Neutrophil (primary cell): ENCODE data around the gene CKS2.

ENCODE experiments used
- H3K27ac ChIP-seq: fragments of 200-600 bp; sonication (generic); 2 replicates; pipeline ENCODE4 v1.5.1; 2016; ENCODE audit warnings: mild to moderate bottlenecking, moderate library complexity
- H3K27me3 ChIP-seq: fragments of 200-600 bp; sonication (generic); 2 replicates; pipeline ENCODE4 v1.6.0; 2016; ENCODE audit warnings: mild to moderate bottlenecking
- H3K36me3 ChIP-seq: fragments of 200-600 bp; sonication (generic); 2 replicates; pipeline ENCODE4 v1.5.1; 2017
- H3K4me1 ChIP-seq, 2 experiments: fragments of 200-600 bp in 1 of 2; sonication (generic) in 1 of 2; 1 replicate in 1 of 2; 2 replicates in 1 of 2; pipeline versions ENCODE4 v1.5.1 to v1.6.1; 2013 to 2016; ENCODE audit warnings: low read depth in 1 of 2, low read length in 1 of 2, mild to moderate bottlenecking in 1 of 2, moderate library complexity in 1 of 2; ENCODE audit not compliant: control insufficient read depth in 1 of 2, insufficient read depth in 1 of 2
- H3K4me3 ChIP-seq, 2 experiments: fragments of 200-600 bp in 1 of 2; sonication (generic) in 1 of 2; 1 replicate in 1 of 2; 2 replicates in 1 of 2; pipeline ENCODE4 v1.5.1; 2013 to 2016; ENCODE audit warnings: low read depth in 1 of 2, low read length in 1 of 2, mild to moderate bottlenecking in 1 of 2, moderate library complexity in 1 of 2
- H3K9me3 ChIP-seq: fragments of 200-600 bp; sonication (generic); 2 replicates; pipeline ENCODE4 v1.5.1; 2016
- TF ChIP-seq, protein P1 (sequence below): fragments of 200-600 bp; sonication (generic); IDR thresholded peaks from 2 replicates; pipeline ENCODE4 v1.5.1; 2016; ENCODE audit warnings: antibody characterized with exemption

The CKS2 gene

DNA sequence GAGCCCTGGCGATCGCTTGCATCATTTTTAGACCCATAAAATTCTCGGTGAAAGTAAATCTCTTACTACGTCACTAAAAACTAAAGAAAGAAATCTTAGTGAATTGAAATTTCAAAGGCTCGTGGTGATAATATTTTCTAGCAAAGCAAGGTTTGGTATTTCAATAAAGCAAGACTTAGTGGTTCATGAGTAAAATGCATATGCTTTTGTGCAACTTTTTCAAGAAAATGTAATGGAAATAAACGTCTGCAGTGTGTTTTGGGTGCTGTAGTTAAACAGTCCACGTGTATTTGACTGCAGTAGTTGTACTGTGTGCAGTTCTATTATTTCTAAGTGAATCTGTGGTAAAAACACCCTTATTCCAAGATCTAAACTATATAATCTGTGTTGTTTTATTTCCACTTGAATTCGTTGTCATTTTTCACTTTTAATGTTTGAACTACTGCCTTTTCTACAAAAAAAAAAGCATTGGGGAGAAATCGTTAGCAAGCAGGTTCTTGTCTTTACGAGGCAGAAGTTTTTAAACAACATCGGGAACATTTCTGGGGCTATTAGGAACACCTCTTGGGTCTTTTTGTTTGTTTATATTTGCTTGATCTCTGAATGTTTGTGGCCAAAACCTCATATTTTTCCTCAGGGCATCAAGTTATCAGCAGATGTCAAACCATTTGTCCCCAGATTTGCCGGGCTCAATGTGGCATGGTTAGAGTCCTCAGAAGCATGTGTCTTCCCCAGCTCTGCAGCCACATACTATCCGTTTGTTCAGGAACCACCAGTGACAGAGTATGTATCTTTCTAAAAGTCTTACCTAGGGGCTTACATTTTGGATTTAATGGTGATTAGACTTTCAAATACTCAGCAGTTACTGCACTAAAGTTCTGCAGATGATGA lies 8.3 kb downstream of the CKS2 start:
- peaks cover 28% of the 10 kb centered on the region in 2 experiments for H3K4me1 ChIP-seq
- H3K4me3 ChIP-seq: peak overlapping the region; percentile 73 to 84
- peaks cover 7% of the 10 kb centered on the region for H3K36me3 ChIP-seq
- no peaks in the 10 kb centered on the region for H3K27me3 ChIP-seq
- peak overlapping the region; percentile 92 for H3K27ac ChIP-seq
- TF ChIP-seq, protein P1, sequence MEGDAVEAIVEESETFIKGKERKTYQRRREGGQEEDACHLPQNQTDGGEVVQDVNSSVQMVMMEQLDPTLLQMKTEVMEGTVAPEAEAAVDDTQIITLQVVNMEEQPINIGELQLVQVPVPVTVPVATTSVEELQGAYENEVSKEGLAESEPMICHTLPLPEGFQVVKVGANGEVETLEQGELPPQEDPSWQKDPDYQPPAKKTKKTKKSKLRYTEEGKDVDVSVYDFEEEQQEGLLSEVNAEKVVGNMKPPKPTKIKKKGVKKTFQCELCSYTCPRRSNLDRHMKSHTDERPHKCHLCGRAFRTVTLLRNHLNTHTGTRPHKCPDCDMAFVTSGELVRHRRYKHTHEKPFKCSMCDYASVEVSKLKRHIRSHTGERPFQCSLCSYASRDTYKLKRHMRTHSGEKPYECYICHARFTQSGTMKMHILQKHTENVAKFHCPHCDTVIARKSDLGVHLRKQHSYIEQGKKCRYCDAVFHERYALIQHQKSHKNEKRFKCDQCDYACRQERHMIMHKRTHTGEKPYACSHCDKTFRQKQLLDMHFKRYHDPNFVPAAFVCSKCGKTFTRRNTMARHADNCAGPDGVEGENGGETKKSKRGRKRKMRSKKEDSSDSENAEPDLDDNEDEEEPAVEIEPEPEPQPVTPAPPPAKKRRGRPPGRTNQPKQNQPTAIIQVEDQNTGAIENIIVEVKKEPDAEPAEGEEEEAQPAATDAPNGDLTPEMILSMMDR: no peak
- no peaks in the 10 kb centered on the region for H3K9me3 ChIP-seq

DNA sequence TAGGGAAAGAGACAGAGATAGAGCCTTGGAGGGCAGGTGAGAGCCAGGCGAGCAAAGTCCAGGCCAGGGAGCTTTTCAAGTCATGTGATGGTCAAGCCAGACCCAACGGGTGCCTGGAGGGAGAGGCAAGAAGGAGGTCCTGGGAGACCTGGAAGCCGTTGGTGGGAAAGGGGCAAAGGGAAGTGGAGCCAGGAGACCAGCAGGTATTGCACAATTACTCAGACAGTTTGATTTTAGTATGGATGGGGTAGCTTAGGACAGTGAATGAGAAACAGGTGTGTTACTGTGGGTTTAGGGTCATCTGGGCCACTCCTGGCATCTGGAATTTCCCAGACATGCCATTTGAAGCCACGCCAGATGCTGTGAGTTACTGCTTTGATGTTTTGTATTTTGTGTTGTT lies 12.4 kb downstream of the CKS2 start:
- Histone ChIP-seq H3K36me3 (peaks cover 32% of the 10 kb centered on the region), H3K27ac (no peak overlapping the region), H3K9me3 (no peaks in the 10 kb centered on the region), H3K4me1 (peaks cover 12 to 14% of the 10 kb centered on the region in 2 experiments), H3K4me3 (no peak overlapping the region), H3K27me3 (no peaks in the 10 kb centered on the region)
- TF ChIP-seq, protein P1: no peak

DNA sequence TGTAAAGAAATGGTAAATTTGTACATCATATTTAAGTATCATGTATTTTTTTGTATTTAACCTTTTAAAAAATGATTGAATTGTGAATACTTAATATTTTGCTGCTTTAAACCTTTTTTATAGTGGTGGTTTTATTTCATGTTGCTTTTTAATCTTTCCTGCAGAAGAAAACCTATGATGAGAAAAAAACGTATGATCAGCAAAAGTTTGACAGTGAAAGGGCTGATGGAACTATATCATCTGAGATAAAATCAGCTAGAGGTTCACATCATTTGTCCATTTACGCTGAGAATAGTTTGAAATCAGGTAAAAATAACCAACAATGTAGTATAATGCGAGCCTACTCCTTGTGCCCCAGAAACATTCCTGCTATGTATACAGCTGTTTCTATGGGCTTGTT lies 14.7 kb downstream of the CKS2 start:
- TF ChIP-seq, protein P1: no peak
- Histone ChIP-seq H3K27ac (no peak overlapping the region), H3K36me3 (peaks cover 56% of the 10 kb centered on the region), H3K4me1 (no peaks in the 10 kb centered on the region), H3K4me3 (no peak overlapping the region), H3K27me3 (no peaks in the 10 kb centered on the region), H3K9me3 (no peaks in the 10 kb centered on the region)

DNA sequence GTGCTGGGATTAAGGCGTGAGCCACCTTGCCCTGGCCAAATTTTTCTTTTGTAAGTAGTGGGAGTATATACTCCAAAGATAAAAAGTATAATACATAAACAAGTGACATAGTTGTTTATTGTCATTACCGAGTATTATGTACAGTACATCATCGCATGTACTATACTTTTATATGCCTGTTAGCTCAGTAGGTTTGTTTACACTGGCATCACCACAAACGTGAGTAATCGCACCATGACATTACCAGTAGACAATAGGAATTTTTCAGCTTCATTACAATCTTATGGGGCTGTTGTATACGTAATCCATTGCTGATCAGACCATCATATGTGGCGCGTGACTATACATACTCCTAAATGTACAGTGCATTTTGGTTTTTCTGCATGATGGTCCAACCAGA lies 17.1 kb downstream of the CKS2 start:
- H3K27ac ChIP-seq: no peak overlapping the region
- no peaks in the 10 kb centered on the region for H3K4me1 ChIP-seq
- no peaks in the 10 kb centered on the region for H3K27me3 ChIP-seq
- H3K9me3 ChIP-seq: no peaks in the 10 kb centered on the region
- TF ChIP-seq, protein P1: no peak
- peaks cover 72% of the 10 kb centered on the region for H3K36me3 ChIP-seq
- H3K4me3 ChIP-seq: no peak overlapping the region

DNA sequence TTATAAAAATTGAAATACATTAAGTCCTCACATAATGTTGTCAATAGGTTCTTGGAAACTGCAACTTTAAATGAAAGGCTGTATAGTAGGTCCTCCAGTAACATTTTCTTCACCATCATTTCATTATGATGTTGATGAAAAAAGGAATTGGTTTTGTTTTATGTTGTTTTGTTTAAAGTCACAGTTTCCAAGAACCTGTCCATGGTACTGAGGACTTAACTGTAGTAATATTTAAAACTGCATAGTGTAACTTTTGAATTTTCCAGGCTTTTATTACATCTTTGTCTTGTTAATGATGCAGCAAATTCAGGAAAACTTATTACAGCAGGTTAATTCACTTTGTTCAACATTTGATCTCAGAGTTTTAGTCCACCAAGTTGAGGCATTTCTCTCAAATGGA lies 18.9 kb downstream of the CKS2 start:
- Histone ChIP-seq H3K27me3 (no peaks in the 10 kb centered on the region), H3K9me3 (no peaks in the 10 kb centered on the region), H3K4me3 (no peak overlapping the region), H3K4me1 (no peaks in the 10 kb centered on the region), H3K36me3 (peaks cover 91% of the 10 kb centered on the region), H3K27ac (no peak overlapping the region)
- TF ChIP-seq, protein P1: no peak
